Amniotic epithelial cell (primary cell): Measurements from ENCODE around the gene PTPA.
A peak's percentile ranks its signal among the peaks of the same experiment; 100 is the strongest.
"Not testable (repeated sequence)": the region's sequence is repeated elsewhere in the genome, so short reads cannot be mapped to it uniquely, and the experiment has no call there.

Source experiments
- DNase-seq: peaks from one replicate; pipeline ENCODE4 v3.0.0-alpha.2; 2010; ENCODE audit warnings: low read depth

The PTPA gene

GRCh38 chr9:129109952-129110739 lies 1.1 kb upstream of the PTPA start:
- no peak for DNase-seq

- DNase-seq = peak; percentile 31
These were observed 425 bp downstream of the PTPA start for GRCh38 chr9:129111528-129112151.

- DNase-seq = not testable (repeated sequence)
These were observed 1.3 kb downstream of the PTPA start for GRCh38 chr9:129112526-129112925.

GRCh38 chr9:129113645-129114304 lies 2.6 kb downstream of the PTPA start:
- no peak for DNase-seq

GRCh38 chr9:129118799-129119198 lies 7.6 kb downstream of the PTPA start:
- no peak for DNase-seq

- DNase-seq = peak; percentile 44
These were observed 10.3 kb downstream of the PTPA start for GRCh38 chr9:129121483-129121882.

- DNase-seq = no peak
These were observed 10.9 kb downstream of the PTPA start for GRCh38 chr9:129122133-129122532.

- not testable (repeated sequence) for DNase-seq
These were observed 11.8 kb downstream of the PTPA start for GRCh38 chr9:129122976-129123375.

GRCh38 chr9:129124506-129125069 lies 13.4 kb downstream of the PTPA start:
- no peak for DNase-seq

GRCh38 chr9:129125478-129125877 lies 14.3 kb downstream of the PTPA start:
- peak; percentile 87 for DNase-seq

GRCh38 chr9:129126749-129127618 lies 15.8 kb downstream of the PTPA start:
- DNase-seq = no peak

GRCh38 chr9:129128689-129129088 lies 17.5 kb downstream of the PTPA start:
- DNase-seq = no peak

- DNase-seq = not testable (repeated sequence)
These were observed 19.1 kb downstream of the PTPA start for GRCh38 chr9:129130271-129130670.

GRCh38 chr9:129130791-129131190 lies 19.6 kb downstream of the PTPA start:
- no peak for DNase-seq

GRCh38 chr9:129131300-129132145 lies 20.3 kb downstream of the PTPA start:
- DNase-seq = peak; percentile 45

GRCh38 chr9:129133082-129133481 lies 21.9 kb downstream of the PTPA start:
- no peak for DNase-seq

GRCh38 chr9:129135476-129135875 lies 24.3 kb downstream of the PTPA start:
- DNase-seq = no peak

GRCh38 chr9:129136446-129137035 lies 25.3 kb downstream of the PTPA start:
- no peak for DNase-seq

- DNase-seq = no peak
These were observed 26.3 kb downstream of the PTPA start for GRCh38 chr9:129137292-129138143.

GRCh38 chr9:129138144-129138462 lies 26.9 kb downstream of the PTPA start:
- no peak for DNase-seq
